Measurements from ENCODE around the gene HNRNPUL2.
A peak's percentile ranks its signal among the peaks of the same experiment; 100 is the strongest.
"Not testable (repeated sequence)": the region's sequence is repeated elsewhere in the genome, so short reads cannot be mapped to it uniquely, and the experiment has no call there.

HNRNPUL2 gene

GRCh38 chr11:62703921-62704320 lies 23.3 kb downstream of the HNRNPUL2 start:
- DNase-seq (ENCODE audit: low read depth, low spot score) = not testable (repeated sequence)

GRCh38 chr11:62702246-62702645 lies 25.0 kb downstream of the HNRNPUL2 start:
- no peak for DNase-seq (ENCODE audit: low read depth, low spot score)

- peak; percentile 84 for DNase-seq (ENCODE audit: low read depth, low spot score)
These were observed 32.6 kb downstream of the HNRNPUL2 start for GRCh38 chr11:62694455-62695167.

- not testable (repeated sequence) for DNase-seq (ENCODE audit: low read depth, low spot score)
These were observed 33.6 kb downstream of the HNRNPUL2 start for GRCh38 chr11:62693624-62694023.

GRCh38 chr11:62689421-62690183 lies 37.7 kb downstream of the HNRNPUL2 start, which contains the start of gene LRRN4CL:
TSS of gene LRRN4CL (minus strand) at chr11:62689530. CDS start at chr11:62688508, 1,022 bp downstream.
- no peak for DNase-seq (ENCODE audit: low read depth, low spot score)

DNA sequence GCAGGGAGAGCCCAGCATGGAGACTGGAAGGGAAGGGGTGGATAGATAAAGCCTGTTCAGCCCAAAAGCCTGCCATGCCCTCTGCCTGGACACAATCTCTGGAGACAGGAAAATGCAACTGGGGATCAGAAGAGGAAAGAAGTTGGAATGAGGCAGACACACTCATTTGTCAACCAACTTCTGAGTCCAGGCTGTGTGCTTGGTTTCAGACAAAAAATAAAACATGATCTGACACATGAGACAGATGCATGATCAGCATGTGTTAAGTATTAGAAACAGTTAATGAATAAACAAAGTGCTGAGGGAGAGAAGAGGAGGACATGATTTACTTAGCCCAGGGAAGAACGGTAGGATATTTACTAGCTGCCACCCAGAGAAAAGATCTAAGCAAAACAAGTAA lies 38.8 kb downstream of the HNRNPUL2 start:
- DNase-seq (ENCODE audit: low read depth, low spot score) = no peak

GRCh38 chr11:62687508-62688396 lies 39.5 kb downstream of the HNRNPUL2 start:
- DNase-seq (ENCODE audit: low read depth, low spot score) = peak; percentile 50

GRCh38 chr11:62682518-62682917 lies 44.7 kb downstream of the HNRNPUL2 start:
- no peak for DNase-seq (ENCODE audit: low read depth, low spot score)

GRCh38 chr11:62680825-62681240 lies 46.4 kb downstream of the HNRNPUL2 start:
- DNase-seq (ENCODE audit: low read depth, low spot score) = peak; percentile 57

GRCh38 chr11:62678770-62679696 lies 48.2 kb downstream of the HNRNPUL2 start, which contains the start of gene UBXN1:
TSS of gene UBXN1 (minus strand) at chr11:62679073. CDS start at chr11:62678923, 150 bp downstream.
- DNase-seq (ENCODE audit: low read depth, low spot score) = peak; percentile 89

DNA sequence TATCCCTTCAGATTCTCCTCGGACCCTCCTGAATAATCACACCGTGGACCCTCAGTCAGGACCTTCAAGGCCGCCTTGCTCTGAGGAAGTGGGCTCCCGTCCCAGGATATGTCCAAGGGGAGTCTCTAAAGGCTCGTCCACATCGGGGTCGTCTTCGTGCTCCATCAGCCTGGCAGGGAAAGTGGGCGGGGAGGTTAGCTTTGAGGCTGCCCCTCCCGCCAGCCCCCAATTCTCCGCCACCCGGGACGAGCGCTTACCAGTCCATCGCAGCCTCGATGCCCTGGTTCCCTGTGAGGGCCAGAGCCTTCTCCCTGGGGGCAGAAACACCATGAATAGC lies 48.9 kb downstream of the HNRNPUL2 start:
- no peak for DNase-seq (ENCODE audit: low read depth, low spot score)

- DNase-seq (ENCODE audit: low read depth, low spot score) = no peak
These were observed 49.5 kb downstream of the HNRNPUL2 start for GRCh38 chr11:62677714-62678113.

GRCh38 chr11:62677156-62677555 lies 50.1 kb downstream of the HNRNPUL2 start:
- no peak for DNase-seq (ENCODE audit: low read depth, low spot score)

GRCh38 chr11:62676698-62677097 lies 50.6 kb downstream of the HNRNPUL2 start:
- no peak for DNase-seq (ENCODE audit: low read depth, low spot score)

DNA sequence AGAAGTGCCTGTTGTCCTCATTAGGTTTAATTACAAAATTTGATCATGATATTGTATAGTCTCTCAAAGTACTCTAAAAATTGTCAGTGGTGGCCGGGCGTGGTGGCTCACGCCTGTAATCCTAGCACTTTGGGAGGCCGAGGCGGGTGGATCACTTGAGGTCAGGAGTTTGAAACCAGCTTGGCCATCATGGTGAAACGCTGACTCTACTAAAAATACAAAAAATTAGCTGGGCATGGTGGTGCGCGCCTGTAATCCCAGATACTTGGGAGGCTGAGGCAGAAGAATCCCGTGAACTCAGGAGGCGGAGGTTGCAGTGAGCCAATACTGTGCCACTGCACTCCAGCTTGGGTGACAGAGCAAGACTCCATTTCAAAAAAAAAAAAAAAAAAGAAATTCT lies 51.8 kb downstream of the HNRNPUL2 start:
- DNase-seq (ENCODE audit: low read depth, low spot score) = not testable (repeated sequence)

DNA sequence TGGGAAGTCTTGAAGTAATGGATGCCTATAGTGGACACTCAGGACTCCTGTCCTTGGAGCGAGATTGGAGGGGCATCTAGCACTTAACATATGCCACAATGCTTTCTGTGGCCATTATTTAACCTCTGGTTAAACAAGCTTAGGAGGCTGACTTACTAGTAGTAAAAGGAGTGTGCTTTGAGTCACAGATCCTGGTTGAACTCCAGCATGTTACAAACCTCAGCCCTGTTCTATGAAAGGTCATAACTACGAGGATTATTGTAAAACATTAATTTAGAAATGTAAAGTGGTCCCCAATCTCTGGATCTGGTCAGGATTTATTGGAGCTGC lies 54.1 kb downstream of the HNRNPUL2 start:
- DNase-seq (ENCODE audit: low read depth, low spot score) = no peak

GRCh38 chr11:62671608-62672389 lies 55.5 kb downstream of the HNRNPUL2 start, which contains the start of the genes LBHD1 and UQCC3:
TSS of gene LBHD1 (minus strand) at chr11:62672267. CDS start at chr11:62670031, 2,236 bp downstream.
TSS of gene UQCC3 (plus strand) at chr11:62671673. CDS start at chr11:62671746, 73 bp downstream.
- peak; percentile 89 for DNase-seq (ENCODE audit: low read depth, low spot score)

DNA sequence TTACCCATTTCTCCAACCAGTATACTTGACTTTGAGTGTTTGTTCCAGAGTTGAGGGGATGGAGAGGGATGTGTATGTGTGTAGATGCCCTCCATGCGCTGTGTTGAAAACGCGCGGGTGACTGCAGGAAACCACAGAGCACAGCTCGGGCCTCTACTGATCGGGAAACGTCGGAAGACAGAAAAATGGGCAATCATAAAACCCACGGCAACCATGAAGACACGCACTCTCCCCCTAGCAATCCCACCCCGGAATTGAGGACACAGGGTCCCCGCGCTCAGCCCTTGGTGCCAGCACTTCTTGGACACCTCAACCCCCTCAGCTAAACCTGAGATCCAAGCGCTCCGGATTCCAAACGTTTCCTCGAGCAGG lies 56.0 kb downstream of the HNRNPUL2 start:
- DNase-seq (ENCODE audit: low read depth, low spot score) = no peak

GRCh38 chr11:62669420-62670161 lies 57.7 kb downstream of the HNRNPUL2 start:
- peak; percentile 35 for DNase-seq (ENCODE audit: low read depth, low spot score)

Measured in ELF-1 (cell line).